Measurements from ENCODE around the gene IL20RA. TPM values are rescaled to one million over a fixed set of nuclear protein-coding genes. Genes with fewer than 3 reads are reported as not detected.

The IL20RA gene
- total RNA-seq, 4 donors from 2014 or later: 2.0 to 3.3 (median 2.3) TPM

GRCh38 chr6:136985502-136985901 is 59.3 kb downstream of the IL20RA start:
- peaks cover 0 to 14% (median 7%) of the 10 kb centered on the region in 3 donors for H3K4me1 ChIP-seq
- peaks cover 29% of the 10 kb centered on the region for H3K27me3 ChIP-seq
- no peak for TF ChIP-seq EP300 (IDR thresholded peaks at IDR 0.05)
- no peak for TF ChIP-seq CTCF (IDR thresholded peaks at IDR 0.05)
- no peak for TF ChIP-seq POLR2AphosphoS5 (IDR thresholded peaks at IDR 0.05)
- TF ChIP-seq POLR2A (IDR thresholded peaks at IDR 0.05): no peak
- H3K36me3 ChIP-seq: no peaks in the 10 kb centered on the region
- no peaks in the 10 kb centered on the region for H3K9me3 ChIP-seq
- no peak overlapping the region for H3K4me3 ChIP-seq
- no peak overlapping the region for H3K27ac ChIP-seq
- no peak for ATAC-seq
- WGBS, 2 donors (ENCODE audit: low coverage in 1 of 2): 88 to 95% methylated on average over 4 to 5 of the region's 5 CpGs

- no peak for ATAC-seq
- no peak overlapping the region for H3K4me3 ChIP-seq
- H3K36me3 ChIP-seq: no peaks in the 10 kb centered on the region
- no peaks in the 10 kb centered on the region for H3K9me3 ChIP-seq
- no peak for TF ChIP-seq POLR2A (IDR thresholded peaks at IDR 0.05)
- TF ChIP-seq POLR2AphosphoS5 (IDR thresholded peaks at IDR 0.05): no peak
- no peak for TF ChIP-seq CTCF (IDR thresholded peaks at IDR 0.05)
- TF ChIP-seq EP300 (IDR thresholded peaks at IDR 0.05): no peak
- H3K27ac ChIP-seq: no peak overlapping the region
- WGBS, 2 donors (ENCODE audit: low coverage in 1 of 2): 65 to 90% methylated on average over 3 to 4 of the region's 4 CpGs
- H3K4me1 ChIP-seq: peaks cover 0 to 5% (median under 1%) of the 10 kb centered on the region in 3 donors
- peaks cover 25% of the 10 kb centered on the region for H3K27me3 ChIP-seq
Measured at GRCh38 chr6:136984578-136984977, 60.2 kb downstream of the IL20RA start.

GRCh38 chr6:136983687-136984086 is 61.1 kb downstream of the IL20RA start:
- Histone ChIP-seq H3K27me3 (peaks cover 16% of the 10 kb centered on the region), H3K27ac (no peak overlapping the region), H3K4me1 (no peaks in the 10 kb centered on the region), H3K4me3 (no peak overlapping the region), H3K36me3 (no peaks in the 10 kb centered on the region), H3K9me3 (no peaks in the 10 kb centered on the region)
- ATAC-seq: no peak
- WGBS, 2 donors (ENCODE audit: low coverage in 1 of 2): 85 to 94% methylated on average over 2 of the region's 2 CpGs
- no peak for TF ChIP-seq EP300 (IDR thresholded peaks at IDR 0.05)
- TF ChIP-seq POLR2AphosphoS5 (IDR thresholded peaks at IDR 0.05): no peak
- TF ChIP-seq CTCF (IDR thresholded peaks at IDR 0.05): no peak
- no peak for TF ChIP-seq POLR2A (IDR thresholded peaks at IDR 0.05)

GRCh38 chr6:136982928-136983327 is 61.8 kb downstream of the IL20RA start:
- no peak overlapping the region for H3K4me3 ChIP-seq
- no peaks in the 10 kb centered on the region for H3K36me3 ChIP-seq
- H3K27me3 ChIP-seq: peaks cover 10% of the 10 kb centered on the region
- no peaks in the 10 kb centered on the region for H3K4me1 ChIP-seq
- H3K27ac ChIP-seq: no peak overlapping the region
- H3K9me3 ChIP-seq: no peaks in the 10 kb centered on the region
- no peak for TF ChIP-seq POLR2AphosphoS5 (IDR thresholded peaks at IDR 0.05)
- TF ChIP-seq CTCF (IDR thresholded peaks at IDR 0.05): no peak
- WGBS, 2 donors (ENCODE audit: low coverage in 1 of 2): 57 to 60% methylated on average over 1 to 4 of the region's 4 CpGs
- no peak for ATAC-seq

GRCh38 chr6:136980070-136980469 is 64.7 kb downstream of the IL20RA start:
- Histone ChIP-seq H3K4me1 (no peaks in the 10 kb centered on the region), H3K36me3 (no peaks in the 10 kb centered on the region), H3K4me3 (no peak overlapping the region), H3K27me3 (peaks cover 6% of the 10 kb centered on the region), H3K27ac (no peak overlapping the region), H3K9me3 (no peaks in the 10 kb centered on the region)
- no peak for ATAC-seq
- 20 to 63% methylated on average over 5 of the region's 5 CpGs for WGBS, 2 donors (ENCODE audit: low coverage in 1 of 2)
- TF ChIP-seq POLR2A (IDR thresholded peaks at IDR 0.05) (no peak), POLR2AphosphoS5 (IDR thresholded peaks at IDR 0.05) (no peak), EP300 (IDR thresholded peaks at IDR 0.05) (no peak), CTCF (IDR thresholded peaks at IDR 0.05) (no peak)
